AG09319 (cell line): Measurements from ENCODE around the gene PCSK6.

ENCODE experiments used
- DNase-seq: peaks from one replicate; pipeline ENCODE4 v3.0.0-alpha.2; 2010; ENCODE audit warnings: low read depth; ENCODE audit errors: extremely low read depth
- CTCF ChIP-seq: IDR thresholded peaks from 2 replicates; pipeline ENCODE4 v1.5.1; 2011; ENCODE audit warnings: low read depth, mild to moderate bottlenecking, inconsistent platforms, low read length, moderate library complexity

Gene PCSK6

DNA sequence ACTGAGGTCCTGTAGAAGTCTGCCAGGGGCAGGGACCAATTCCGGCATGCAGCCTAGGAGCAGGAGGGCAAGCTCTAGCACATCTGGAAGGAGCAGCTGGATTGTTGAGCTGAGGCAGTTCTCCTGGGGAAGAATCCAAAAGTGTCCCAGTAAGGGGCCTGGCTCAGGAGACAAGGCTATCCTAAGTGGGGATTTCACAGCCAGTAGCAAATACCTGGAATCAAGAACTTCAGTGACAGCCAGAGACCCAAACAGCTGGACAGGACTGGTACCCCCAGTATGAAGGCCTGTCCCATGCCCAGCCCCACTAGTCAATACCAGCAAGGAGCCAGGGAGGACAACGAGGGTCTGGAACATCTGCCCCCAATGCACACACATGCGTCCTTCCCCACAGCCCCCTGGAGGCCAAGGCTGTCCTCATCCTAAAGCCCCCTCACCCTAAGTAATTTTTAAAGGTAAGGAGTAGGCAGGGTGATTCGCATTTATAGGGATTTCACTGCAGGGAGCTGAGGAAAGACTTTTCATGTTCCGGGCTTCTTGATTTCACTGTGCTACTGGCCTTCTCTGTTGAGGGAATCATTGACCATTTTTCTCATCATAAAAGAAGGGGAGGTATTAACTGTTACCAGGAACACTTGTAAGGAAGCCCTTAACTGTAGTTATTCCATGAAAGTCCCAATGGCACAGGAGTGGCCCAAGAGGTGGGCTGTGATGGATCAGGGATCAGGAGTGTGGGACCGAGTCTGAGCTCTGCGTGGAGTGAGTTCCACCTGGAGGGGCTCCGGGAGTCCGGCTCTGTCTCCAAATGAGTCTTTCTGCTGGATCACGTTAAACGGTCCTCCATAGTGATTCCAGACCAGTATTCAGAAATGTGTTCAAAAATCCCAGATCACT lies 235.1 kb downstream of the PCSK6 start:
- no peak for DNase-seq
- TF ChIP-seq CTCF, result no peak
